Measurements from ENCODE around the gene CAMK1G. TPM values are rescaled to one million over a fixed set of nuclear protein-coding genes. Genes with fewer than 3 reads are reported as not detected.

The CAMK1G gene
- total and polyA plus RNA-seq, 9 of the 15 experiments (the other 6 are each of a cell fraction or from before 2014, with no cell fraction given), result not detected

DNA sequence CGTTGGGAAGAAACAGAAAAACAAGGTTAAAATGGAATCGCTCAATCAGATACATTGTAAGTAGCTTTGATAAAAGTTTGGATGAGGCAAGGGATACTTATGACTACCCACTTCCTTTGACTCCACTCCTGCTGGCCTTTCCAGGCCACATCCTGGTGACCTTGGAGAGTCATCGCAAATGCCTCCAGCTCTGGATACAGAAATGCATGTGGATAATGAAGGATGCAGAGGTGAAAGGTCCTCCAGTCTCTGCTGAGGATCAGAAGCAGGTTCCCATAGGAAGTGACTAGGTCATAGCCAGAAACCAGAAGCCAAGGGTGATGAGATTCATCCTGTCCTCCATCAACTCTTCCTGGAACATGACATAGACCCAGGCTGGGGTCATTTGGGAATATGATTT lies 6.2 kb upstream of the CAMK1G start:
- H3K4me2 ChIP-seq (ENCODE audit: insufficient read depth, low read length), result no peak overlapping the region
- POLR2A ChIA-PET, result interaction anchor here (0.5 kb wide), 1 partner anchor 385 kb away, joined by 3 read pairs; no protein-coding TSS in a partner anchor
- no peak for FAIRE-seq
- no peak overlapping the region for H2AFZ ChIP-seq (ENCODE audit: low read depth, low read length)
- no peaks in the 10 kb centered on the region for H3K79me2 ChIP-seq (ENCODE audit: control insufficient read depth, insufficient read depth, low read length)
- H4K20me1 ChIP-seq (replicated peaks; ENCODE audit: control insufficient read depth, insufficient read depth, low read length), result 0 out of 2 replicates have a peak, but pooled peaks cover 5% of the 10 kb centered on the region
- H3K9me1 ChIP-seq (ENCODE audit: control insufficient read depth, insufficient read depth, low read length), result no peaks in the 10 kb centered on the region
- ATAC-seq, result no peak
- H3K4me1 ChIP-seq (replicated peaks in 1 of 2; ENCODE audit: control insufficient read depth in 2 of 2, insufficient read depth in 2 of 2, low read length in 2 of 2), result no peaks in the 10 kb centered on the region
- BruUV-seq (replicated peaks), result no TSS peak
- no peaks in the 10 kb centered on the region for H3K9me3 ChIP-seq (replicated peaks; ENCODE audit: control insufficient read depth, insufficient read depth, low read depth, low read length)
- H3K27me3 ChIP-seq (ENCODE audit: control insufficient read depth in 2 of 2, insufficient read depth in 2 of 2, low read length in 2 of 2), result peaks cover 3% of the 10 kb centered on the region in 2 experiments; a peak in 2 of 5 replicates
- H3K4me3 ChIP-seq, result no peak overlapping the region
- WGBS (ENCODE audit: insufficient coverage, low coverage, missing lambda C conversion rate), result 0% methylated on average over 3 of the region's 3 CpGs
- no peak overlapping the region for H3K9ac ChIP-seq (ENCODE audit: insufficient read depth in 1 of 2, low read depth in 2 of 2, low read length in 2 of 2)
- intact Hi-C loops (cut with micrococcal nuclease) (loop anchor here (2.0 kb wide), 1 partner anchor 49 kb away; no protein-coding TSS in a partner anchor), in situ Hi-C loops (cut with MboI) (loop anchor here (5.0 to 25.0 kb wide), 2 partner anchors 120 to 410 kb away; no protein-coding TSS in a partner anchor)
- no peaks in the 10 kb centered on the region for H3K36me3 ChIP-seq (ENCODE audit: control insufficient read depth, insufficient read depth, low read length)
- no peak overlapping the region for H3K27ac ChIP-seq (ENCODE audit: extremely low read depth, low read depth, low read length)
- DNase-seq (ENCODE audit: extremely low read depth in 1 of 4, low spot score in 3 of 4), result no peak
- CTCF ChIA-PET (ENCODE audit: low intra/inter-chr PET ratio), result interaction anchor here (1.1 to 4.9 kb wide), 5 partner anchors 51 to 246 kb away, joined by 3 to 64 read pairs (median 6); no protein-coding TSS in a partner anchor
- TF ChIP-seq, protein P1, sequence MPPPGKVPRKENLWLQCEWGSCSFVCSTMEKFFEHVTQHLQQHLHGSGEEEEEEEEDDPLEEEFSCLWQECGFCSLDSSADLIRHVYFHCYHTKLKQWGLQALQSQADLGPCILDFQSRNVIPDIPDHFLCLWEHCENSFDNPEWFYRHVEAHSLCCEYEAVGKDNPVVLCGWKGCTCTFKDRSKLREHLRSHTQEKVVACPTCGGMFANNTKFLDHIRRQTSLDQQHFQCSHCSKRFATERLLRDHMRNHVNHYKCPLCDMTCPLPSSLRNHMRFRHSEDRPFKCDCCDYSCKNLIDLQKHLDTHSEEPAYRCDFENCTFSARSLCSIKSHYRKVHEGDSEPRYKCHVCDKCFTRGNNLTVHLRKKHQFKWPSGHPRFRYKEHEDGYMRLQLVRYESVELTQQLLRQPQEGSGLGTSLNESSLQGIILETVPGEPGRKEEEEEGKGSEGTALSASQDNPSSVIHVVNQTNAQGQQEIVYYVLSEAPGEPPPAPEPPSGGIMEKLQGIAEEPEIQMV (tag; conservative IDR thresholded peaks at IDR 0.05; ENCODE audit: low read depth), result no peak
- TF ChIP-seq, protein P2, sequence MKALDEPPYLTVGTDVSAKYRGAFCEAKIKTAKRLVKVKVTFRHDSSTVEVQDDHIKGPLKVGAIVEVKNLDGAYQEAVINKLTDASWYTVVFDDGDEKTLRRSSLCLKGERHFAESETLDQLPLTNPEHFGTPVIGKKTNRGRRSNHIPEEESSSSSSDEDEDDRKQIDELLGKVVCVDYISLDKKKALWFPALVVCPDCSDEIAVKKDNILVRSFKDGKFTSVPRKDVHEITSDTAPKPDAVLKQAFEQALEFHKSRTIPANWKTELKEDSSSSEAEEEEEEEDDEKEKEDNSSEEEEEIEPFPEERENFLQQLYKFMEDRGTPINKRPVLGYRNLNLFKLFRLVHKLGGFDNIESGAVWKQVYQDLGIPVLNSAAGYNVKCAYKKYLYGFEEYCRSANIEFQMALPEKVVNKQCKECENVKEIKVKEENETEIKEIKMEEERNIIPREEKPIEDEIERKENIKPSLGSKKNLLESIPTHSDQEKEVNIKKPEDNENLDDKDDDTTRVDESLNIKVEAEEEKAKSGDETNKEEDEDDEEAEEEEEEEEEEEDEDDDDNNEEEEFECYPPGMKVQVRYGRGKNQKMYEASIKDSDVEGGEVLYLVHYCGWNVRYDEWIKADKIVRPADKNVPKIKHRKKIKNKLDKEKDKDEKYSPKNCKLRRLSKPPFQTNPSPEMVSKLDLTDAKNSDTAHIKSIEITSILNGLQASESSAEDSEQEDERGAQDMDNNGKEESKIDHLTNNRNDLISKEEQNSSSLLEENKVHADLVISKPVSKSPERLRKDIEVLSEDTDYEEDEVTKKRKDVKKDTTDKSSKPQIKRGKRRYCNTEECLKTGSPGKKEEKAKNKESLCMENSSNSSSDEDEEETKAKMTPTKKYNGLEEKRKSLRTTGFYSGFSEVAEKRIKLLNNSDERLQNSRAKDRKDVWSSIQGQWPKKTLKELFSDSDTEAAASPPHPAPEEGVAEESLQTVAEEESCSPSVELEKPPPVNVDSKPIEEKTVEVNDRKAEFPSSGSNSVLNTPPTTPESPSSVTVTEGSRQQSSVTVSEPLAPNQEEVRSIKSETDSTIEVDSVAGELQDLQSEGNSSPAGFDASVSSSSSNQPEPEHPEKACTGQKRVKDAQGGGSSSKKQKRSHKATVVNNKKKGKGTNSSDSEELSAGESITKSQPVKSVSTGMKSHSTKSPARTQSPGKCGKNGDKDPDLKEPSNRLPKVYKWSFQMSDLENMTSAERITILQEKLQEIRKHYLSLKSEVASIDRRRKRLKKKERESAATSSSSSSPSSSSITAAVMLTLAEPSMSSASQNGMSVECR (CRISPR knock-in tag; IDR thresholded peaks at IDR 0.05), result no peak
- TF ChIP-seq E2F3 (CRISPR knock-in tag; IDR thresholded peaks at IDR 0.05) (no peak), U2AF2 (optimal IDR thresholded peaks at IDR 0.05; ENCODE audit: low read depth, low read length) (no peak), ETS2 (tag; IDR thresholded peaks at IDR 0.05; ENCODE audit: borderline replicate concordance, poor library complexity, severe bottlenecking) (no peak), ZNF174 (CRISPR knock-in tag; IDR thresholded peaks at IDR 0.05) (no peak), PYGO2 (tag; IDR thresholded peaks at IDR 0.05) (no peak), SAFB2 (IDR thresholded peaks at IDR 0.05; ENCODE audit: borderline replicate concordance, low read depth, low read length, severe bottlenecking) (no peak), POLR2B (IDR thresholded peaks at IDR 0.05; ENCODE audit: low read depth, partially characterized antibody) (no peak)
- TF ChIP-seq, protein P3, sequence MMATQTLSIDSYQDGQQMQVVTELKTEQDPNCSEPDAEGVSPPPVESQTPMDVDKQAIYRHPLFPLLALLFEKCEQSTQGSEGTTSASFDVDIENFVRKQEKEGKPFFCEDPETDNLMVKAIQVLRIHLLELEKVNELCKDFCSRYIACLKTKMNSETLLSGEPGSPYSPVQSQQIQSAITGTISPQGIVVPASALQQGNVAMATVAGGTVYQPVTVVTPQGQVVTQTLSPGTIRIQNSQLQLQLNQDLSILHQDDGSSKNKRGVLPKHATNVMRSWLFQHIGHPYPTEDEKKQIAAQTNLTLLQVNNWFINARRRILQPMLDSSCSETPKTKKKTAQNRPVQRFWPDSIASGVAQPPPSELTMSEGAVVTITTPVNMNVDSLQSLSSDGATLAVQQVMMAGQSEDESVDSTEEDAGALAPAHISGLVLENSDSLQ (IDR thresholded peaks at IDR 0.05), result no peak
- TF ChIP-seq, protein P4, sequence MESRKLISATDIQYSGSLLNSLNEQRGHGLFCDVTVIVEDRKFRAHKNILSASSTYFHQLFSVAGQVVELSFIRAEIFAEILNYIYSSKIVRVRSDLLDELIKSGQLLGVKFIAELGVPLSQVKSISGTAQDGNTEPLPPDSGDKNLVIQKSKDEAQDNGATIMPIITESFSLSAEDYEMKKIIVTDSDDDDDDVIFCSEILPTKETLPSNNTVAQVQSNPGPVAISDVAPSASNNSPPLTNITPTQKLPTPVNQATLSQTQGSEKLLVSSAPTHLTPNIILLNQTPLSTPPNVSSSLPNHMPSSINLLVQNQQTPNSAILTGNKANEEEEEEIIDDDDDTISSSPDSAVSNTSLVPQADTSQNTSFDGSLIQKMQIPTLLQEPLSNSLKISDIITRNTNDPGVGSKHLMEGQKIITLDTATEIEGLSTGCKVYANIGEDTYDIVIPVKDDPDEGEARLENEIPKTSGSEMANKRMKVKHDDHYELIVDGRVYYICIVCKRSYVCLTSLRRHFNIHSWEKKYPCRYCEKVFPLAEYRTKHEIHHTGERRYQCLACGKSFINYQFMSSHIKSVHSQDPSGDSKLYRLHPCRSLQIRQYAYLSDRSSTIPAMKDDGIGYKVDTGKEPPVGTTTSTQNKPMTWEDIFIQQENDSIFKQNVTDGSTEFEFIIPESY (CRISPR knock-in tag; IDR thresholded peaks at IDR 0.05), result no peak
